Stimulated activated CD8-positive, alpha-beta memory T cell treated with anti-CD3 and anti-CD28 coated beads, Interleukin-2, amount 100 ng/mL, for 1 hour (primary cell): ENCODE measurements around the gene CAMTA1.

Source experiments
- DNase-seq, 2 donors: peaks; one replicate each; pipeline ENCODE4 v3.0.0-alpha.2; 2020; ENCODE audit warnings: low read depth in 2 of 2

Gene CAMTA1

DNA sequence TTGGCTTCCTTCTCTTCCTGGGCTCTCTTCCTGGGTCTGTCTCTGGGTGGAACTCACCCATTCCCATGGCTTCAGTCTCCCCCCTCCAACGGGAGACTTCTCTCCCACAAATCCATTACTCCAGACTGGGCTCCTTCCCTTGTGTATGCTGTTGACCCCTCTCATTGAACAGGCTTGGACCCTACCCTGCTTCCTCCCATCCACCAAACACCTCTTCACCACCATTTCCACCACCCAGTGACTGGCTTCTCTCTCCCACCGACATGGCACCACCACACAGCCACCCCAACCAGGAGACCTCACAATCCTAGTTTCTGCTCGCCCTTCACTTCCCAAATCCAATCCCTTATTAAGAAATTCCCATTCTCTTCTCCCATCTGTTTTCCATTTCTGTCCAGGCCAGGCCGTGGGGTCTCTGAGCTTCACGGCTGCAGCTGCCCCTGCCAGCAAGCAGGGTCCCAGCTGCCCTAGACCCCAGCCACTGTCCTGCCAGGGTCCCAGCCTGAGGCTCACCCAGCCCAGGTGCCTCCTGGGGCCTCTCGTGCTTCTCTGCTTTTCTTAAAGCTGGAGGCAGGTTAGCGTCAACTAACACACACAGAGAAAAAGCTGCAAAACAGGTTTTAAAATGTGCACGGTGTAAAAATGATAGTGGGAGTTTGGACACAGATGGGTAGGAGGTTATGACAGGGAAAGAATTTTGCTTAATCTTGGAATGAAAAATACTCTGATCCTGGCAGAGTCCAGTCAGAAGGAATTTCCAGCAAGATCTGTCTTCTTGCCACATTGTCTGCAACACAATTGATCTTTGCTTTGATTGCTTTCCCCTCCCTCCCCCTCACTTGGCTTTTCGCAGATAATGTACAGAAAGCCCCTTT is 602.0 kb downstream of the CAMTA1 start:
- no peak for DNase-seq

DNA sequence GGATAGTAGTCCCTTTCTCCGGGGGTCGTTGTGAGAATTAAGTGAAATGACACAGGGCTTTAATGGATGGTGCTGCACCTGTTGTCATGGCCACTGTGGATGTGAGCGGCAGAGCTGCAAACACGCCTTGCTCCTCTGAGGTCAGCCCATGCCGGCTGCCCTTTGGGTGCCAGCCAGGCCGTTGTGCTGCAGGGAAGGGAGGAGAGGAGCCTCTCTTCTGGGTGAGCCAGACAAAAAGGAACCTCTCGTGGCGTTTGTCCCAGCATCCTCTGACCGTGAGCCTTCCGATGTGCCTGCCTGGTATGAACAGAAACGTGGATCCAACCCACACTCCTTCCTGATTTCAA is 602.9 kb downstream of the CAMTA1 start:
- DNase-seq, result no peak

DNA sequence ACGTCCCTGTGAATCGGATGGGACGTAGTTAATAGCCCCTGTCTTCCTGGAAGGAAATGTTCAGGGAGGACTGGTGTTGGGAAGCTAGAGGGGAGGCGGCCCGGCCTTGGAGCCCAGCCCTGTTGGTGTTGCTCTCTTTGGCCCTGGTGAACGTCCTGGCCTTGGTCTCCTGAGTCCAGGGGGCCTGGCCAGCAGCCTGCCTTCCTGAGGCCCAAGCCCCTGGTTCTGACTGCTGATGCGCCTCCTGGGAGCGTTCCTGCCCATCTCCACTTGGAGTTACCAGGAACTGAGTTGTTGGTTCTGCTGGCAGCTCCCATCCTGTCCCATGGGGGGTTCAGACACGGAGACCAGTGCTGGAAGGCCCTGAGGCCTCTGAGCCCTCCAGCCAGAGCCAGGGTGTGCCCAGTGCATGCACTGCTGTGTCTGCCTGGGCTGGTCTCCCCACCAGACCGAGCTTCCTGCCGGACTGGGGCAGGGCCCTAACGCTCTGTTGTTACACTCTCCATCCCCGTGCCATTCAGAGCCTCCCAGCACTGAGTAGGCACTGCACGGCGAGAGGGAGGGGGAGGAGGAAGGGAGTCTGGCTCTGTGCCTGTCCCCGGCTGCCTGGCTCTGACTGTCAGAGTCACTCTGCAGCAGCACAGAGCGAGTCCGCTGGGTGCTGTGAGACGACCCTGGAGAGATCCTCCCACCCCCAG is 603.4 kb downstream of the CAMTA1 start:
- DNase-seq, result no peak

DNA sequence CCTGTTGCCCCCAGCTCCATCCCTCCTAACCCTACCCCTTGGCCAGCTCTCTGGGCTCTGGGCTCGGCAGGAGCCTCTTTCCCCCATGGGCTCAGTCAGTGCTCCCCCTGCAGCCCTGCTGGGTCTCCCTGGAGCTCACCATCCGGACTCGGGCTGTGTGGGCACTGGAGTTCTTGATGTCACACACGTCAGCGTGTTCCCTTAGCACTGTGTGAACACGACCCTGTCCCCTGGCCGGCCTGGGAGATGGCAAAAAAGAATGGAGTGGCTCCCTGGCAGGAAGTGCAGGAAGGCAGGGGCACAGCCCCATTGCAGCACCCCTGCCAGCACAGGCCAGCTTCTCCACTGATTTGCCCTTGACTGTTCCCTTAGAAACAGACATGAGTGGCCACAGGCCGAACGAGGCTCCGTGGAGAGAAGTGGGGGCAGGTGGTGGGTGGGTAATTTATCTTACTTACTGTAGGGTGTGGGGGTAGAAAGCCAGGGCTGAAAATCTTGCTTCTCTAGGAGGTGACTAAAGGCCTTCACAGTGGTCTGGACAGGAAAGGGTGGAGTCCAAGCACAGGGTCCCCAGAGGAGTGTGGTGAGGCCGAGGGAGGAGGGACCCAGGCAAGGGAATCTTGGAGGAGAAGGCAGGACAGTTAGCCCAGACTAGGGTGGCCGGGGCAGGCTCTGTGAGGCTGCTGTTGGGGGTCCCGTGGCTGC is 604.1 kb downstream of the CAMTA1 start:
- no peak for DNase-seq

DNA sequence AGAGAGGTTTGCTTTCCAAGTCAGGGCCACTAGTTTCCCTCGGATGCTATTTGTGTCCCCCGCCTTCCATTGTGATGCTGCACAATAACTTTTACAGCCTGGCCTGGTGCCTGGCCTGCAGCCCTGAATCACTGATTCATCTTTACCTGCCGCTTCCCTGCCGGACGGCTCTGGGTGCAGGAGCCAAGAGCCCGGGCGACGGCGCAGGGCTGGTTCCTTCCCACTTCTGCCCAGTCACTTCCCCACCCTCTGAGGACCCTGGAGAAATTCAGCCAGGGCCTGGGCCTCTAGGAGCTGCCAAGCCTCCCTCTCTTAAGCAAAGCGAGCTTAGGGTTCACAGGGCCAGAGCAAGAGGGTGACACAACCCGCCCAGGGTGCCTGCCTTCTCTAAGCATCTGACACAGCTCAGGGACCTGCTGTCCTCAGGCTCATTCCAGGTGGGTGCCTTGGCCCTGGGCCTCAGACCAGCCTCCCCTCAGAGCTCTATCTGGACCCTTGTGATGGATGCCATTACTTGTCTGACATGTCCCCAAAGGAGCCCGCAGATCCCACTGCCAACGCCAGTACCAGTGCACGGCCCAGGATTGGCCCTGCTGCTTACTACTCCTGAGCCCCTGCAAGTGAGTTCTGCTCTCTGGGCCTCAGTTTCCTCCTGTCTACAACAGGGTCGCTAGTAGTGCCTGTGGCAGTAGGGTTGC is 604.8 kb downstream of the CAMTA1 start:
- DNase-seq, result no peak

DNA sequence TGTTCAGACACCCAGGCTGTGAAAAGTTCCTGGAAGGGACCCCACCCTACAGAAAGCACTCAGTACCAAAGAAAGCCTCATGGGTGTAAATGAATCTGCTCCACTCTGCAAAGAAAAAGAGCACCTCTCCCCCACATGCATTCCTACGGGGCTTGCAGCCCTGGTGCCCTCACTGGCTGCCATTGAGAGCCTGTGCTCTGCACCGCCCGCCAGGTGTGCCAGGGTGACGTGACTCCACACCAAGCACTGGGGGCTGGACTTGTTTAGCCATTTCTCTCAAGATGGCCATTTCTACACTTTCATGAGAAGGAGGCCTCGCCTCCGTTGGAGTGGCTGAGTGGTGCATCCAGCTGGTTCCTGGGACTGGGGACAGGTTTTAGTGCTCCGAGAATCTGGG is 605.3 kb downstream of the CAMTA1 start:
- no peak for DNase-seq

DNA sequence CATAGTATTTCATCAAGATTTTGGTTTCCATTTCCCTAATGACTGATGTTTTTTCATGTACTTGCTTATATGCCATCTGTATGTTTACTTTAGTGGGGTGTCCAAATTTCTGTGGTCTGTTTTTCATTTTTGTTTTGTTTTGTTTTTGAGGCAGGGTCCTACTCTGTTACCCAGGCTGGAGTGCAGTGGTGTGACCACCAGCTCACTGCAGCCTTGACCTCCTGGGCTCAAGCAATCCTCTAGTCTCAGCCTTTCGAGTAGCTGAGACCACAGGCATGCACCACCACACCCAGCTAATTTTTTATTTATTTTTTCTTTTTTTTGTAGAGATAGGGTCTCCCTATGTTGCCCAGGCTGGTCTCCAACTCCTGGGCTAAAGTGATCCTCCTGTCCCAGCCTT is 607.9 kb downstream of the CAMTA1 start:
- DNase-seq, result no peak

DNA sequence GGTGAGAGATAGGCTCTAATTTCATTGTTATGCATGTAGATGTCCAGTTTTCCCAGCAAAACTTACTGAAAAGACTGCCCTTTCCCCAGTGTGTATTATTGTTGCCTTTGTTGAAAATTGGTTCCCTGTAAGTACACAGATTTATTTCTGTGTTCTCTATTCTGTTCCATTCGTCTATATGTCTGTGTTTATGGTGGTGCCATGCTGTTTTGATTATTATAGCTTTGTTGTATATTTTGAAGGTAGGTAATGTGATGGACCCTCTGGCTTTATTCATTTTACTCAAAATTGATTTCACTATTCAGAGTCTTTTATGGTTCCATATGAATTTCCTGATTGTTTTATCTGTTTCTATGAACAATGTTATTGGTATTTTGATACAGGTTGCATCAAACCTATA is 610.0 kb downstream of the CAMTA1 start:
- DNase-seq, result no peak

DNA sequence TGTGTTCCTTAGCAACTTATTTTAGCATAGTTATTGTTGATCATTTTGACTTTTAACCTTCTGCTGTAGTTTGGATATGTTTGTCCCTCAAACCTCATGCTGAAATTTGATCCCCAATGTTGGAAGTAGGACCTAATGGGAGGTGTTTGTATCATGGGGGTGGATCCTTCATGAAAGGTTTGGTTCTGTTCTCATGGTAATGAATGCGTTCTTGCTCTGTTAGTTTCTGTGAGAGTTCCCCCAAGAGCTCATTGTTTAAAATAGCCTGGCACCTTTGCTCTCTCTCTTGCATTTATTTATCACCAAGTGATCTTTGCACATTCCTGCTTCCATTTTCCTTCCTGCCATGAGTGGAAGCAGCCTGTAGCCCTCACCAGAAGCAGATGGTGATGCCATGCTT is 613.7 kb downstream of the CAMTA1 start:
- no peak for DNase-seq

DNA sequence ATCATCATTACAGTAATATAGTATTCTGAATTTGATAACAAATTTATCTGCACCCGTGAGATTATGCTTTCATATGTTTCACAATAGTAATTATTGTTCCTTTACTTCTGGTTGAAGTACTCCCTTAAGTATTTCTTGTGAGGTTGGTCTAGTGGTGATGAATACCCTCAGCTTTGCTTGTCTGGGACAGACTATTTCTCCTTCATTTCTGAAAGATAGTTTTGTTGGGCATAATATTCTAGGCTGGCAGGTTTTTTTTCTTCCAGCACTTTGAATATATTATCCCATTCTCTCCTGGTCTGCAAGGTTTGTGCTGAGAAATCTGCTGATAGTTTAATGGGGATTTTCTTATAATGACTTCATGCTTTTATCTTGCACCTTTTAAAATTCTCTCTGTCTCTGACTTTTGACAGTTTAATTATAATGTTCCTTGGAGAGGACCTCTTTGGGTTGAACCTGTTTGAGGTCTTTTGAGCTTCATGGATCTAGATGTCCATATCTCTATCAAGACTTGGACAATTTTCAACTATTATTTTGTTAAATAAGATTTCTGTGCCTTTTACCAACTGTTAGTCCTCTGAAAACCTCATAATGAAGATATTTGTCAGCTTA is 614.4 kb downstream of the CAMTA1 start:
- no peak for DNase-seq

DNA sequence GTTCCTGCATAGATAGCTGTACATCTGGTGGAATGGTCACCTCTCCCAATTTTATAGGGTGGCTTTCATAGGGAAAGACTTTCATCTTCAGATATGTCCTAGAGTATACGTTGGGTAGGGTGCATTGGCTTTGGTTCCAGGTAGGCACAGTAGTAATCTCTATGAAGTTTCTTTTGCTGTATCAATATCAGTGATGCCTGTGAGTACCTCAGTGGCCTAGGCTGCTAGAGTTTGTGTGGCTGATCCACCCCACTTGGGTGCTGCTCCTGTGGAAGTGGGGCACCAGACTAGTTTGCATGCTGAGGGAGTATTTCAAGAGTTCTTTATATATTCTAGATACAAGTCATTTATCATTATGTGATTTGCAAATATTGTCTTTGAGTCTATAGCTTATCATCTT is 615.3 kb downstream of the CAMTA1 start:
- no peak for DNase-seq

DNA sequence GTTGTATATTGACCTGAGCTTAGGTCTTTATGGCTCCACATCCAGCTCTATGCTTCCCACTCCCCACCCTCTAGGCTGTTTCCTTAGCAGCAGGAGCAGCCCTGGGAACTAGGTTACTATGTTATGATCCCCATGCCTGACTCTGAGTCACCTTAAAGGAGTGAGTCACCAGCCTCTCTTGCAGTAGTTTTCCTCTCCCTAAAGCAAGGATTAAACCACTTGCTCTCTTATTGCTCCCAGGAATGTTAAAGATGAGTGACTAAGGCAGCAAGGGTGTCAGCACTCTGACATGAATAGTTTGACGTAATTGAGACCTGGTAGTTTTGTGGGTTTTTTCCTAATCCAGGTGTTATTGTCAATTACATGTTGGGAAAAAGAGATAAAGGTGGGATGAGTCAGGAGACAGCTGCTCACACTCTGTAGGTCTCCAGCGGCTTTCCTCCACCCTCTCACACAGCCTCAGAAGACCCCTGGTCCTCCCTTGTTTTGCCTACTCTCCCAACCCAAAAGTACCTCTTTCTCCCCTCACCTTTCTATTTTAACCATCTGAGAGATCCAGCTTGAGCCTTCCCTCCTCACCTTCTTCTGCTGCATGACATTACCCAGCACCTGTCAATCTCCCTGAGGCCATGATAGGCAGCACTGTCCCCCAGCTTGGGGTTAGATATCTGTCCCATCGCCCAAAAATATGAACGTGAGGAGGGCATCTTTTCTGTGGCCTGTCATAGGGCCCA is 616.7 kb downstream of the CAMTA1 start:
- DNase-seq, result no peak

DNA sequence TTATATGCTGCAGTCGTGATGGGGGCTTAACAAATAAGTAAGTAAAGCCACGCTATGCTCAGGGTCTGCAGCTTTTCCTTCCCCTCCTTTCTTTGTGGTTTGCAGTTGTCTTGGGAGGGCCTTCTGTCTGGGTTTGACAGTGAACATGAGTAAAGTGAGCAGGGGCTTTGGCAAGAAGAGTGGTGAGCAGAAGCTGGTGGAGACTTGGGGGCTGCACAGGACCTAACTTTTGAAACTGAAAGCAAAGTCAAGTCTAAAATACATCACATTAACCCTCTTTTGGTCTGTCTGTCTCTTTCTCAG is 617.2 kb downstream of the CAMTA1 start:
- no peak for DNase-seq

DNA sequence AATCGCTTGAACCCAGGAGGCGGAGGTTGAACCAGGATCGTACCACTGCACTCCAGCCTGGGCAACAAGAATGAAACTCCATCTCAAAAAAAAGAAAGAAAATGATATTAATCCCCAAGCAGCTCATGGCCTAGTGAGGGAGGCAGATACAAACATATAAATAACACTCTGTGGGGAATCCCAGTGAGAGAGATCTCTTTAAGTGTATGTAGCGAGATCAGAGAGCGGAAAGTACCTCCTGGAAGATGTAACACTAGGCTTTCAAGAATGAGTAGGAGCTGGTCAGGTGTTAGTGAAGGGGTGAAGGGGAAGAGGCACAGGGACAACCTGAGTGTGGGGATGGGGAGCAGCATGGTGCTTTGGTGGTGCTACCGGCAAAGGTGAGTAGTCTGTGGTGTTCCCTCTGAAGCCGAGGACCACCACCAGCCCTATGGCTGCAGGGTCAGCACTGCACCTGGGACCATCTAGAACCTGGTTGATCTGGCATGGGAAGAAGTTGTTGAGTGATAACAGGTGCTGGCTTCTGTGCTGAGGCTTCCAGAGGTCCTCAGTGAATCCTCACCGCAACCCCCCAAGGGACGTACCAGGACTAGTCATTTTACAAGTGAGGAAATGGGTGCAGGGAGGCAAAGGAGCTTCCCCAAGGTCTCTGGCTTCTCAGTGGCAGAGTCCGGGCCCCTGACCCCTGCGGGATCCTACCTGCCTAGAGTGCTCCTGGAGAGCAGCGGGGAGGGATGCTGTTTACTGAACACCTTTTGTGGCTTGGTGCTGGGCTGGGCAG is 618.2 kb downstream of the CAMTA1 start:
- no peak for DNase-seq

DNA sequence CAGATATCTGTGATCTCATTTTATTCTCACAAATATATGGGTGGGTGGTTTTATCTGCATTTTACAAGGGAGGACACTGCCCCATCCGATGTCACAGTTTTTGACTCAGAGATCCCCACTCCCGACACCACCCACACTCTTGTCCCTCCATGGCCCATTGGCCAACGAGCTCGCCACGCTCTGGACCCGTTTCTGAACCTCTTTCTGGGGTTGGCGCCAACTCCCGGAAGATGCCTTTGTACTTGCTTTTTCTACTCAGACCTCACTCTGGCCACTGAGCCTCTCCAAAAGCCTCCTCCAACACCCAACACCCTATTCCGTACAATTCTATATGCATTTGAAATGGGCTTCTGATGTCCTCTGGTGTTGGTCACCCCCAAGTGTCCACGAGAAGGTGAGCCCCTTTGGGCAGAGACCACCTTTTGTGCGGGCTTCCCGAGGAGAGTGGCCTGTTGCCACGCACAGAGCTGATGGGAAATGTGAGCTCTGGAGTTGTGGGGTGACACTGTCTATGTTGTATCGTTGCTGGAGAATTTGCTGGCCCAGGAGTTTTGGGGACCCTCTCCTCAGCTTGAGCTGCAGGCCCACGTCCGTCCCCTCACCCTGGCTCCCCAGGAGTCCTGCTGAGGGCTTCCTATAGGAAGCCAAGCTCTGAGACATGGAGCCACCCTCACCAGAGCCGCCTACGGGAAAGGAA is 618.9 kb downstream of the CAMTA1 start:
- DNase-seq, result no peak

DNA sequence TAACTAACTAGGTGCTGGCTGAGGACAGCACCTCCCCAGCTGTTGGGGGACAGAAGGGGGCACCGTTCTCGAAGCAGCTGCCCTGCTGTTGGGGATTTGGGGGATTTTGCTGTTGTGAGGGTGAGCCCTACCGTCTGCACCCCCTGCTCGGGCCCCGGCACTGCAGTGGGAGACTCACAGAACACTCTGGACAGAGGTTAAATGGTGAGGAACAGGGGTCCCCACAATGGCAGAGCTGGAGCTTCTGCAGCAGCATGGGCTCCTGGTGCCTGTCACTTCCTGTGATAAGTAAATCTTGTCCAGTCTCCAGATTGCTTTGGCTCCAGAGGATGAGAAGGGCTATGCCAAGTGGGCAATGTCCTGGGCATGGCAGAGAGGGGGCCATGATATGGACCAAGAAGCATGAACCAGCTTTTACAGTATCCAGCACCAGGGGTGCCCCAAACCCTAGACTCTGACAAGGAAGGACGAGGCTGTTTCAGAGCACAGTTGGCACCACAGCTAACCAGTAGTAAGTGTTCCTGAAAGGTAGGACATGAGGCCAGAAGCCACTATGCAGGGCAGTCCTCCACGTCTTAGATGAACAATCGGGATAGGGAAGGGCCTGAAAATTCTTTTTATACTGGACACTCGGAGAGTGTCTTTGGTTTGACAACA is 620.7 kb downstream of the CAMTA1 start:
- no peak for DNase-seq

DNA sequence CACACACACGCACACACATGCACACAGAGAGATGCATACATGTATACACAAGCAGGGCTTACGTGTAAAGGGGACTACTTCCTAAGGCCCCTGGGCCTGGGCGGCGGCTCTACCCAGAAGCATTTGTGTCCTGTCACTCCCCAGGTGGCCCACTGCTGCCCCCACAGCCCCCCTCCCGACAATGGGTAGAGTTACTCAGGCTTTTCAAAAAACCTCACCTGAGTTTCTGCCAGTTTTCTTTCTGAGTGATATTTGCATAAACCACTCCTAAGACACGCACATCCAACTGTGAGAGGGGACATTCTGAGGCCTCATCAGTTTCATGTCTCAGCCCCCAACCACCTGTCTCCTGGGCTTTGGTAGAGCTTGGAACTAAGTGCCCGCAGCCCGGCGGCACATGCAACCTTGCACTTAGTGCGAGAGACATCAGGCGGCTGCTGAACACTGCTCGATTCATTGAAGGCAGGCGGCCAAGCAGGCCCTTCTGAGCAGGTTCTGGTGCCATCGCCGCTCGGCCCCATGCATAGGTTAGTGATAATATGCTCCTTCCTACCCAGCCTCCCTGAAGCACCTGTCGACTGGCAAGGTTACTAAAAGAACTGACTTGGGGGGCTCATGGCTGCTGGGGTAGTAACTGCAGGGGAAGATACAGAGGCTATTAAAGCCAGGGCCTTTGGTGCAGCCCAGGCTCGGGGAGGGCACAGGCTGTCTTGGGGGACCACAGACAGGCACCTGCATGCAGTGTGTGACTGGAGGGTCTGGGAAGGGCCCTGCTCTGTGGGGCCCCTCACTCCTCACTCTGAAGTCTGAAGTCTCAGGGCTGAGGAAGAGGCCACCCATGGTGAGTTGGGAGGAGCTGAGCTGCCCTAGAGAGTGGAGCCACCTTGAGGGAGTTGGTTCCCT is 621.6 kb downstream of the CAMTA1 start:
- no peak for DNase-seq

DNA sequence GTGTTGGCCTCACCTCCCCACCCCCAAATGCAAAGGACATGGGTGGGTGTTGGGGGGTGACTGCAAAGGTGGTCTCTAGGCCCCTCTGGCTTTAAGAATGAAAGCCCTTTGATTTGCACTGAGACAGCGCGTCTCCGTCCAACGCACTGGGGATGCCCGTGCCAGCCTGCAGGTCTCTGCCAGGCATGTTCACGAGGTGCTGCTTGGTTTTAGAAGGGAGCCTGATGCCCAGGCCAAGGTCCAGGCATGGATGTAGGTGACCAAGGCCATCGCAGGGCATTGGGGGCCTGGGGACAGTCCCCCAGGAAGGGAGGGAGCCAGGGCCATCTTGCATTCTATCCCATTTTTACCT is 622.3 kb downstream of the CAMTA1 start:
- no peak for DNase-seq
